T-cell (primary cell): Measurements from ENCODE around the gene MYOD1. TPM values are rescaled to one million over a fixed set of nuclear protein-coding genes. Genes with fewer than 3 reads are reported as not detected.

Source experiments
- ATAC-seq, 4 experiments: fragments of 200-7000 bp in 3 of 4; fragments of 150-1000 bp in 1 of 4; cut with Tn5 transposase; replicated peaks in 1 of 4; 1 replicate in 3 of 4; 2 replicates in 1 of 4; pipeline ENCODE4 v1.10.0; 2021; ENCODE audit warnings: moderate library complexity in 3 of 4, mild to moderate bottlenecking in 2 of 4, moderate number of reproducible peaks in 1 of 4
- CTCF ChIA-PET, 2 donors: fragments of 300-600 bp; sonication (Branson Sonifier 250); formaldehyde crosslinking; loops; one replicate each; lab custom pipeline; 2022; ENCODE audit warnings: antibody characterized with exemption in 2 of 2; lab: Charles Lee
- POLR2A ChIA-PET, 2 donors: fragments of 300-600 bp; sonication (Branson Sonifier 250); formaldehyde crosslinking; loops; one replicate each; lab custom pipeline; 2022; ENCODE audit warnings: antibody characterized with exemption in 2 of 2; lab: Charles Lee
- DNase-seq, 35 experiments: peaks; one replicate each; pipeline versions ENCODE4 v3.0.0 to v3.0.0-alpha.2; 2013 to 2023
- H3K27ac ChIP-seq: one replicate; pipeline ENCODE4 v1.5.1; 2013; ENCODE audit warnings: low read length
- H3K27me3 ChIP-seq, 2 experiments: replicated peaks in 1 of 2; 1 replicate in 1 of 2; 2 replicates in 1 of 2; pipeline versions ENCODE4 v1.6.1 to v1.7.0; 2013; ENCODE audit warnings: low read length in 1 of 2, mixed read lengths in 1 of 2; ENCODE audit not compliant: control insufficient read depth in 2 of 2, insufficient read depth in 2 of 2; ENCODE audit errors: extremely low read depth in 1 of 2
- H3K36me3 ChIP-seq, 2 donors: 1 replicate in 1 of 2; 2 replicates in 1 of 2; pipeline versions ENCODE4 v1.6.1 to v1.7.0; 2013; ENCODE audit warnings: low read length in 1 of 2; ENCODE audit not compliant: control insufficient read depth in 2 of 2, insufficient read depth in 1 of 2; ENCODE audit errors: extremely low read depth in 1 of 2
- H3K4me1 ChIP-seq, 2 experiments: 1 replicate in 1 of 2; 2 replicates in 1 of 2; pipeline versions ENCODE4 v1.6.1 to v1.7.0; 2013; ENCODE audit warnings: low read length in 2 of 2, mixed read lengths in 1 of 2; ENCODE audit not compliant: insufficient read depth in 2 of 2, control insufficient read depth in 1 of 2; ENCODE audit errors: extremely low read depth in 1 of 2
- H3K4me3 ChIP-seq, 2 donors: 1 replicate in 1 of 2; 2 replicates in 1 of 2; pipeline versions ENCODE4 v1.5.1 to v1.7.0; 2013; ENCODE audit warnings: mild to moderate bottlenecking in 2 of 2, low read length in 1 of 2, moderate library complexity in 1 of 2; ENCODE audit not compliant: control insufficient read depth in 1 of 2; ENCODE audit errors: extremely low read depth in 1 of 2
- H3K9me3 ChIP-seq: 2 replicates; pipeline ENCODE4 v1.7.0; 2013
- H3K27ac Mint-ChIP-seq, 2 donors: one replicate each; pipeline ENCODE4 v1.8.0; 2020 to 2021; ENCODE audit warnings: mild to moderate bottlenecking in 2 of 2, mixed read lengths in 2 of 2
- H3K27me3 Mint-ChIP-seq, 2 donors: one replicate each; pipeline ENCODE4 v1.8.0; 2021 to 2022; ENCODE audit warnings: mixed read lengths in 2 of 2
- H3K36me3 Mint-ChIP-seq: one replicate; pipeline ENCODE4 v1.8.0; 2021; ENCODE audit warnings: mixed read lengths
- H3K4me1 Mint-ChIP-seq, 3 donors: one replicate each; pipeline ENCODE4 v1.8.0; 2020 to 2022; ENCODE audit warnings: mixed read lengths in 3 of 3, mild to moderate bottlenecking in 1 of 3
- H3K4me3 Mint-ChIP-seq, 3 donors: one replicate each; pipeline ENCODE4 v1.8.0; 2020 to 2022; ENCODE audit warnings: mild to moderate bottlenecking in 3 of 3, mixed read lengths in 3 of 3, moderate library complexity in 3 of 3
- H3K9me3 Mint-ChIP-seq, 3 donors: one replicate each; pipeline ENCODE4 v1.8.0; 2020 to 2022; ENCODE audit warnings: mixed read lengths in 3 of 3
- WGBS: methylation state at CpG from one replicate; pipeline ENCODE4 v1.1.5; 2013; ENCODE audit warnings: missing lambda C conversion rate; ENCODE audit not compliant: insufficient coverage; 5-methylcytosine and 5-hydroxymethylcytosine counted together
- total RNA-seq, 35 experiments: library from RNA in 6 of 35; stranded (reverse) in 6 of 35; fragments of 120-200 nt in 1 of 35; gene quantifications; one replicate each; pipeline versions ENCODE4 v1.2.1 to v1.2.4 and lab custom pipeline; 2013 to 2026

The MYOD1 gene
- total RNA-seq (not detected), total RNA-seq (lab: John Stamatoyannopoulos, UW) (0 to 0.06 (median 0) reads per million in 29 experiments)
- total RNA-seq (2013), result not detected

DNA sequence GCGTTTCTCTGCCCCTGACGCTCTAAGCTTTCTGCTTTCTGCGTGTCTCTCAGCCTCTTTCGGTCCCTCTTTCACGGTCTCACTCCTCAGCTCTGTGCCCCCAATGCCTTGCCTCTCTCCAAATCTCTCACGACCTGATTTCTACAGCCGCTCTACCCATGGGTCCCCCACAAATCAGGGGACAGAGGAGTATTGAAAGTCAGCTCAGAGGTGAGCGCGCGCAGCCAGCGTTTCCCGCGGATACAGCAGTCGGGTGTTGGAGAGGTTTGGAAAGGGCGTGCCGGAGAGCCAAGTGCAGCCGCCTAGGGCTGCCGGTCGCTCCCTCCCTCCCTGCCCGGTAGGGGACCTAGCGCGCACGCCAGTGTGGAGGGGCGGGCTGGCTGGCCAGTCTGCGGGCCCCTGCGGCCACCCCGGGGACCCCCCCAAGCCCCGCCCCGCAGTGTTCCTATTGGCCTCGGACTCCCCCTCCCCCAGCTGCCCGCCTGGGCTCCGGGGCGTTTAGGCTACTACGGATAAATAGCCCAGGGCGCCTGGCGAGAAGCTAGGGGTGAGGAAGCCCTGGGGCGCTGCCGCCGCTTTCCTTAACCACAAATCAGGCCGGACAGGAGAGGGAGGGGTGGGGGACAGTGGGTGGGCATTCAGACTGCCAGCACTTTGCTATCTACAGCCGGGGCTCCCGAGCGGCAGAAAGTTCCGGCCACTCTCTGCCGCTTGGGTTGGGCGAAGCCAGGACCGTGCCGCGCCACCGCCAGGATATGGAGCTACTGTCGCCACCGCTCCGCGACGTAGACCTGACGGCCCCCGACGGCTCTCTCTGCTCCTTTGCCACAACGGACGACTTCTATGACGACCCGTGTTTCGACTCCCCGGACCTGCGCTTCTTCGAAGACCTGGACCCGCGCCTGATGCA, at the start of gene MYOD1:
MYOD1 (plus strand) TSS at position 544 of the 910 bp plus-strand sequence; CDS start at position 756, 212 bp downstream.
- H3K27me3 Mint-ChIP-seq, result peaks cover 30 to 37% of the 10 kb centered on the region in 2 donors
- no peak for ATAC-seq
- H3K4me1 Mint-ChIP-seq, result peaks cover 0 to 3% (median 1%) of the 10 kb centered on the region in 3 donors
- no peaks in the 10 kb centered on the region for H3K9me3 Mint-ChIP-seq
- H3K36me3 Mint-ChIP-seq, result no peaks in the 10 kb centered on the region
- H3K4me1 ChIP-seq, result no peaks in the 10 kb centered on the region
- ChIA-PET CTCF (interaction anchor here in 1 of 2 donors (0.9 kb wide), 1 partner anchor 12 kb away, joined by 7 read pairs; no protein-coding TSS in a partner anchor), POLR2A (no interaction called here)
- H3K36me3 ChIP-seq, result no peaks in the 10 kb centered on the region
- no peak within 1 kb of the TSS for H3K4me3 ChIP-seq
- H3K27ac Mint-ChIP-seq, result no peak within 1 kb of the TSS
- WGBS, result 14% methylated on average over 45 of the region's 68 CpGs
- no peak for DNase-seq
- no peak within 1 kb of the TSS for H3K4me3 Mint-ChIP-seq
- no peaks in the 10 kb centered on the region for H3K9me3 ChIP-seq
- no peak within 1 kb of the TSS for H3K27ac ChIP-seq
- peaks cover 6 to 67% of the 10 kb centered on the region in 2 experiments for H3K27me3 ChIP-seq

- Mint-ChIP-seq H3K27ac (no peak overlapping the region), H3K9me3 (peaks cover 12 to 22% (median 18%) of the 10 kb centered on the region in 3 donors), H3K36me3 (no peaks in the 10 kb centered on the region), H3K4me1 (no peaks in the 10 kb centered on the region), H3K27me3 (peaks cover 25 to 40% of the 10 kb centered on the region in 2 donors), H3K4me3 (no peak overlapping the region)
- ChIA-PET CTCF (no interaction called here), POLR2A (no interaction called here)
- Histone ChIP-seq H3K4me3 (no peak overlapping the region), H3K27ac (no peak overlapping the region), H3K36me3 (no peaks in the 10 kb centered on the region), H3K4me1 (no peaks in the 10 kb centered on the region), H3K9me3 (no peaks in the 10 kb centered on the region), H3K27me3 (peaks cover 2 to 15% of the 10 kb centered on the region in 2 experiments)
- ATAC-seq, result no peak
- DNase-seq, result no peak
- WGBS, result 85% methylated on average over 7 of the region's 7 CpGs
These were observed 46.9 kb upstream of the MYOD1 start for GRCh38 chr11:17672469-17672868.

- Histone ChIP-seq H3K27me3 (peaks cover 2 to 17% of the 10 kb centered on the region in 2 experiments), H3K27ac (no peak overlapping the region), H3K9me3 (no peaks in the 10 kb centered on the region), H3K4me3 (no peak overlapping the region), H3K4me1 (no peaks in the 10 kb centered on the region), H3K36me3 (no peaks in the 10 kb centered on the region)
- no peaks in the 10 kb centered on the region for H3K4me1 Mint-ChIP-seq
- 71% methylated on average over 1 of the region's 1 CpG for WGBS
- no peaks in the 10 kb centered on the region for H3K36me3 Mint-ChIP-seq
- CTCF ChIA-PET, result no interaction called here
- no peak overlapping the region for H3K4me3 Mint-ChIP-seq
- no peak overlapping the region for H3K27ac Mint-ChIP-seq
- POLR2A ChIA-PET, result no interaction called here
- DNase-seq (no peak), ATAC-seq (no peak)
- peaks cover 12 to 22% (median 18%) of the 10 kb centered on the region in 3 donors for H3K9me3 Mint-ChIP-seq
- H3K27me3 Mint-ChIP-seq, result peaks cover 25 to 40% of the 10 kb centered on the region in 2 donors
These were observed 45.4 kb upstream of the MYOD1 start for GRCh38 chr11:17673951-17674350.

DNA sequence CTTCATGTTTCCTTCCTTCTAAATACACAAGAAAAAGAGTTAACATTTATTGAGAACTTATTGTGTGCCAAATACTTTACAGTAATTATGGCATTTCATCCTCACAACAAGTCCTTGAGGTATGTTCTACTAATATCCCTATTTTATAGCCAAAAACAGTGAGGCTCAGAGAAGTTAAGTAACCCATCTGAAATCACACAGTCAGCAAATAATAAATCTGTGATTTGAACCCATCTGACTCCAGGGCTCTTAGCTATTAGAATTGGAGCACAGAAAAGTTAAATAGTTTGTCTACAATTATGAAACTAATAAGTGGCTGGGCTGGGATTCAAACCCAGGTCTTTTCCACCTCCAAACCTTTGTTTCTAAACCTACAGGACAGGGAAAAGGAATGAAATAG, 36.5 kb upstream of the MYOD1 start:
- Mint-ChIP-seq H3K36me3 (no peaks in the 10 kb centered on the region), H3K27me3 (peaks cover 22 to 24% of the 10 kb centered on the region in 2 donors), H3K4me3 (no peak overlapping the region), H3K27ac (no peak overlapping the region), H3K9me3 (no peaks in the 10 kb centered on the region), H3K4me1 (no peaks in the 10 kb centered on the region)
- no peak overlapping the region for H3K4me3 ChIP-seq
- H3K36me3 ChIP-seq, result no peaks in the 10 kb centered on the region
- CTCF ChIA-PET, result no interaction called here
- H3K4me1 ChIP-seq, result no peaks in the 10 kb centered on the region
- H3K9me3 ChIP-seq, result no peaks in the 10 kb centered on the region
- peaks cover 7 to 21% of the 10 kb centered on the region in 2 experiments for H3K27me3 ChIP-seq
- ATAC-seq, result no peak
- H3K27ac ChIP-seq, result no peak overlapping the region
- DNase-seq, result no peak
- POLR2A ChIA-PET, result no interaction called here

GRCh38 chr11:17683377-17684161, 35.8 kb upstream of the MYOD1 start:
- Histone ChIP-seq H3K36me3 (no peaks in the 10 kb centered on the region), H3K4me1 (no peaks in the 10 kb centered on the region), H3K4me3 (no peak overlapping the region), H3K27me3 (peaks cover 7 to 27% of the 10 kb centered on the region in 2 experiments), H3K9me3 (no peaks in the 10 kb centered on the region), H3K27ac (no peak overlapping the region)
- H3K4me1 Mint-ChIP-seq, result no peaks in the 10 kb centered on the region
- no peak overlapping the region for H3K27ac Mint-ChIP-seq
- POLR2A ChIA-PET, result no interaction called here
- no peak overlapping the region for H3K4me3 Mint-ChIP-seq
- ATAC-seq (no peak), DNase-seq (no peak)
- H3K36me3 Mint-ChIP-seq, result no peaks in the 10 kb centered on the region
- peaks cover 22 to 24% of the 10 kb centered on the region in 2 donors for H3K27me3 Mint-ChIP-seq
- CTCF ChIA-PET, result no interaction called here
- 78% methylated on average over 9 of the region's 12 CpGs for WGBS
- H3K9me3 Mint-ChIP-seq, result no peaks in the 10 kb centered on the region

GRCh38 chr11:17684550-17684949, 34.8 kb upstream of the MYOD1 start:
- no peaks in the 10 kb centered on the region for H3K4me1 Mint-ChIP-seq
- H3K27me3 ChIP-seq, result peaks cover 7 to 26% of the 10 kb centered on the region in 2 experiments
- ATAC-seq (no peak), DNase-seq (no peak)
- H3K27me3 Mint-ChIP-seq, result peaks cover 22 to 24% of the 10 kb centered on the region in 2 donors
- no peak overlapping the region for H3K27ac ChIP-seq
- POLR2A ChIA-PET, result no interaction called here
- H3K4me3 Mint-ChIP-seq, result no peak overlapping the region
- WGBS, result 74% methylated on average over 2 of the region's 5 CpGs
- CTCF ChIA-PET, result no interaction called here
- H3K9me3 Mint-ChIP-seq, result no peaks in the 10 kb centered on the region
- no peak overlapping the region for H3K27ac Mint-ChIP-seq
- H3K36me3 ChIP-seq, result no peaks in the 10 kb centered on the region
- H3K9me3 ChIP-seq, result no peaks in the 10 kb centered on the region
- no peak overlapping the region for H3K4me3 ChIP-seq
- no peaks in the 10 kb centered on the region for H3K36me3 Mint-ChIP-seq
- no peaks in the 10 kb centered on the region for H3K4me1 ChIP-seq
